ENCODE data around the gene ZFYVE9.

DNA sequence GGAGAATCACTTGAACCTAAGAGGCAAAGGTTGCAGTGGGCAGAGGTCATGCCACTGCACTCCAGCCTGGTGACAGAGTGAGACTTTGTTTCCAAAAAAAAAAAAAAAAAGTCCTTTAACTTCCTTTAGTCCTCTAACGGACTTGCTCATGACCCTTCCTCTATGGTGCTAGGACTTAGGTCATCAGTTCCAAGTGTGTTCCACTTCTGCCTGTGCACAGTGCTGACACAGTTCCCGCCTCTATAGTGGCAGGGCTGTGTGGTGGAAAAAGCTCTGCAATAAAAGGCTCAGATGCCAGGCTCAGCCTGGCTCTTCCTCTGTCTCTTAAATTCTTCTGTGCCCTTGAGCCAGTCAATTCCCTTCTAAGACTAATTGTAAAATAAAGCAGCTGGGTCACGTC, 202.1 kb downstream of the ZFYVE9 start:
- TF ChIP-seq CTCF (conservative IDR thresholded peaks at IDR 0.05; ENCODE audit: low read depth, low read length) (no peak), POLR2A (IDR thresholded peaks at IDR 0.05; ENCODE audit: low read depth, low read length) (no peak), MAFK (IDR thresholded peaks at IDR 0.05; ENCODE audit: low read depth, low read length) (no peak), USF2 (IDR thresholded peaks at IDR 0.05; ENCODE audit: low read depth, low read length) (no peak), SMC3 (IDR thresholded peaks at IDR 0.05; ENCODE audit: low read depth, low read length) (no peak), ELK1 (IDR thresholded peaks at IDR 0.05; ENCODE audit: borderline replicate concordance, low read depth, low read length) (no peak), CEBPB (IDR thresholded peaks at IDR 0.05; ENCODE audit: low read depth, low read length) (no peak), MAZ (IDR thresholded peaks at IDR 0.05; ENCODE audit: borderline replicate concordance, low read depth, low read length) (no peak), RCOR1 (IDR thresholded peaks at IDR 0.05; ENCODE audit: insufficient replicate concordance, low read length) (no peak), MXI1 (IDR thresholded peaks at IDR 0.05; ENCODE audit: borderline replicate concordance, low read depth, low read length) (no peak), RFX5 (IDR thresholded peaks at IDR 0.05; ENCODE audit: low read depth, low read length) (no peak), RAD21 (IDR thresholded peaks at IDR 0.05; ENCODE audit: low read length) (no peak), FOS (IDR thresholded peaks at IDR 0.05; ENCODE audit: low read depth, low read length) (no peak), CHD1 (IDR thresholded peaks at IDR 0.05; ENCODE audit: low read depth, low read length) (no peak)

Measured in IMR-90 (cell line).